Ishikawa (cell line): Measurements from ENCODE around the gene DCAKD.

Experiments
- CEBPB ChIP-seq: IDR thresholded peaks from 2 replicates; pipeline ENCODE4 v1.6.1; 2012
- CREB1 ChIP-seq: IDR thresholded peaks from 2 replicates; pipeline ENCODE4 v1.6.1; 2012; ENCODE audit warnings: low read depth
- EGR1 ChIP-seq: IDR thresholded peaks from 2 replicates; pipeline ENCODE4 v1.6.1; 2012
- EP300 ChIP-seq: IDR thresholded peaks from 2 replicates; pipeline ENCODE4 v1.6.1; 2012; ENCODE audit warnings: borderline replicate concordance
- FOXM1 ChIP-seq: IDR thresholded peaks from 2 replicates; pipeline ENCODE4 v1.6.1; 2012; ENCODE audit warnings: low read depth, borderline replicate concordance
- NFIC ChIP-seq: IDR thresholded peaks from 2 replicates; pipeline ENCODE4 v1.6.1; 2012
- RAD21 ChIP-seq: IDR thresholded peaks from 2 replicates; pipeline ENCODE4 v1.6.1; 2012; ENCODE audit warnings: low read depth
- TAF1 ChIP-seq: IDR thresholded peaks from 2 replicates; pipeline ENCODE4 v1.6.1; 2012; ENCODE audit warnings: low read depth, mild to moderate bottlenecking
- TCF12 ChIP-seq: IDR thresholded peaks from 2 replicates; pipeline ENCODE4 v1.6.1; 2012; ENCODE audit warnings: low read depth
- TEAD4 ChIP-seq: IDR thresholded peaks from 2 replicates; pipeline ENCODE4 v1.6.1; 2012
- USF1 ChIP-seq: IDR thresholded peaks from 2 replicates; pipeline ENCODE4 v1.6.1; 2012
- YY1 ChIP-seq: IDR thresholded peaks from 2 replicates; pipeline ENCODE4 v1.6.1; 2012; ENCODE audit warnings: low read depth
- ZBTB7A ChIP-seq: IDR thresholded peaks from 2 replicates; pipeline ENCODE4 v1.6.1; 2012; ENCODE audit warnings: low read depth
- TF ChIP-seq, protein P1 (sequence below): IDR thresholded peaks from 2 replicates; pipeline ENCODE4 v1.6.1; 2012; ENCODE audit warnings: low read depth, mild to moderate bottlenecking
- TF ChIP-seq, protein P2 (sequence below): IDR thresholded peaks from 2 replicates; pipeline ENCODE4 v1.6.1; 2012

DCAKD gene

GRCh38 chr17:45060382-45060796 is 9.0 kb upstream of the DCAKD start:
- TF ChIP-seq TAF1, result no peak
- TF ChIP-seq CEBPB, result no peak
- no peak for TF ChIP-seq EGR1
- TF ChIP-seq, protein P1, sequence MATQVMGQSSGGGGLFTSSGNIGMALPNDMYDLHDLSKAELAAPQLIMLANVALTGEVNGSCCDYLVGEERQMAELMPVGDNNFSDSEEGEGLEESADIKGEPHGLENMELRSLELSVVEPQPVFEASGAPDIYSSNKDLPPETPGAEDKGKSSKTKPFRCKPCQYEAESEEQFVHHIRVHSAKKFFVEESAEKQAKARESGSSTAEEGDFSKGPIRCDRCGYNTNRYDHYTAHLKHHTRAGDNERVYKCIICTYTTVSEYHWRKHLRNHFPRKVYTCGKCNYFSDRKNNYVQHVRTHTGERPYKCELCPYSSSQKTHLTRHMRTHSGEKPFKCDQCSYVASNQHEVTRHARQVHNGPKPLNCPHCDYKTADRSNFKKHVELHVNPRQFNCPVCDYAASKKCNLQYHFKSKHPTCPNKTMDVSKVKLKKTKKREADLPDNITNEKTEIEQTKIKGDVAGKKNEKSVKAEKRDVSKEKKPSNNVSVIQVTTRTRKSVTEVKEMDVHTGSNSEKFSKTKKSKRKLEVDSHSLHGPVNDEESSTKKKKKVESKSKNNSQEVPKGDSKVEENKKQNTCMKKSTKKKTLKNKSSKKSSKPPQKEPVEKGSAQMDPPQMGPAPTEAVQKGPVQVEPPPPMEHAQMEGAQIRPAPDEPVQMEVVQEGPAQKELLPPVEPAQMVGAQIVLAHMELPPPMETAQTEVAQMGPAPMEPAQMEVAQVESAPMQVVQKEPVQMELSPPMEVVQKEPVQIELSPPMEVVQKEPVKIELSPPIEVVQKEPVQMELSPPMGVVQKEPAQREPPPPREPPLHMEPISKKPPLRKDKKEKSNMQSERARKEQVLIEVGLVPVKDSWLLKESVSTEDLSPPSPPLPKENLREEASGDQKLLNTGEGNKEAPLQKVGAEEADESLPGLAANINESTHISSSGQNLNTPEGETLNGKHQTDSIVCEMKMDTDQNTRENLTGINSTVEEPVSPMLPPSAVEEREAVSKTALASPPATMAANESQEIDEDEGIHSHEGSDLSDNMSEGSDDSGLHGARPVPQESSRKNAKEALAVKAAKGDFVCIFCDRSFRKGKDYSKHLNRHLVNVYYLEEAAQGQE, result no peak
- TF ChIP-seq USF1, result no peak
- no peak for TF ChIP-seq TCF12
- TF ChIP-seq ZBTB7A, result no peak

- TF ChIP-seq EGR1 (no peak), ZBTB7A (no peak), CEBPB (no peak), NFIC (no peak), TCF12 (no peak), EP300 (no peak), USF1 (no peak; the same call in 1 of the 2 replicates), TAF1 (no peak), YY1 (no peak), CREB1 (no peak), FOXM1 (no peak), TEAD4 (no peak), RAD21 (no peak)
- TF ChIP-seq, protein P2, sequence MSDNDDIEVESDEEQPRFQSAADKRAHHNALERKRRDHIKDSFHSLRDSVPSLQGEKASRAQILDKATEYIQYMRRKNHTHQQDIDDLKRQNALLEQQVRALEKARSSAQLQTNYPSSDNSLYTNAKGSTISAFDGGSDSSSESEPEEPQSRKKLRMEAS, result no peak
- TF ChIP-seq, protein P1, result no peak
Observed at GRCh38 chr17:45052052-45052772, 780 bp upstream of the DCAKD start.

GRCh38 chr17:45050481-45051059 is 862 bp downstream of the DCAKD start:
- TF ChIP-seq YY1 (no peak), ZBTB7A (0 out of 2 replicates have a peak, but pooled peaks have one; percentile 43), EP300 (no peak), NFIC (no peak), TCF12 (no peak)

DNA sequence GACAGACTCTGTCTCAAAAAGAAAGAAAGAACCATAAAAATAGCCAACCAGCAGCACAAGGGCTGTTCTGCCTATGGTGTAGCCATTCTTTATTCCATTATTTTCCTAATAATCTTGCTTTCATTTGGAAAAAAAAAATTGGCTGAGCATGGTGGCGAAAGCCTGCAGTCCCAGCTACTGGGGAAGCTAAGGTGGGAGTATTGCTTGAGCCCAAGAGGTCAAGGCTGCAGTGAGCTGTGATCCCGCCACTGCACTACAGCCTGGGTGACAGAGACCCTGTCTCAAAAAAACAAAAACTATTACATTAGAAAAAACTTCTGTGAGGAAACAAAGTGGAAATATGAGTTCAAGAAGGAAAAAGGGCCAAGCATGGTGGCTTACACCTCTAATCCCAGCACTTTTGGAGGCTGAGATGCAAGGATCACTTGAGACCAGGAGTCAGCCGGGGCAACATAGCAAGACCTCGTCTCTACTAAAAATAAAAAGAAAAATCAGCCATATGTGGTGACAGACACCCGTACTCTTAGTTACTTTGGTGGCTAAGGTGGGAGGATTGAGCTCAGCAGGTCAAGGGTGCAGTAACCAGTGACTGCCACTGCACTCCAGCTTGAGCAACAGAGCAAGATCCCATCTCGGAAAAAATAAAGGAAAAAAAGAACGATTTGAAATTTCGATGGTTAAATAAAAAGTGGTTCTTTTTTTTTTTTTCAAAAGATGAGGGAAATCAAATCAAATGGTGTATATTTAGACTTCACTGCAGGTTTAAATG is 2.5 kb downstream of the DCAKD start:
- TF ChIP-seq TCF12, result no peak
- TF ChIP-seq TEAD4, result no peak
- no peak for TF ChIP-seq NFIC
- TF ChIP-seq FOXM1, result no peak
- no peak for TF ChIP-seq YY1
- TF ChIP-seq EP300, result no peak
- TF ChIP-seq, protein P2, result no peak
- TF ChIP-seq TAF1, result no peak
- no peak for TF ChIP-seq ZBTB7A
- TF ChIP-seq, protein P1, result no peak
- no peak for TF ChIP-seq RAD21
- TF ChIP-seq USF1, result no peak
- no peak for TF ChIP-seq CREB1
- no peak for TF ChIP-seq EGR1
- TF ChIP-seq CEBPB, result no peak
